Trophoblast cell (in vitro differentiated cells and primary cell): Measurements from ENCODE around the gene PGAM2.

Source experiments
- DNase-seq, 2 donors: peaks; one replicate each; pipeline ENCODE4 v3.0.0-alpha.2; 2016
- H2AFZ ChIP-seq: 2 replicates; pipeline ENCODE4 v1.6.1; 2013; ENCODE audit warnings: low read length, moderate library complexity, mild to moderate bottlenecking; ENCODE audit not compliant: insufficient read depth, poor library complexity
- H2AK5ac ChIP-seq: 2 replicates; pipeline ENCODE4 v1.6.1; 2013; ENCODE audit warnings: mild to moderate bottlenecking, low read length
- H2BK120ac ChIP-seq: 2 replicates; pipeline ENCODE4 v1.6.1; 2013; ENCODE audit warnings: low read length, mild to moderate bottlenecking, moderate library complexity; ENCODE audit not compliant: insufficient read depth, poor library complexity
- H2BK12ac ChIP-seq: 2 replicates; pipeline ENCODE4 v1.6.1; 2013; ENCODE audit warnings: mild to moderate bottlenecking, low read length, moderate library complexity
- H2BK5ac ChIP-seq: 2 replicates; pipeline ENCODE4 v1.6.1; 2013; ENCODE audit warnings: low read length, low read depth, moderate library complexity, mild to moderate bottlenecking; ENCODE audit not compliant: poor library complexity
- H3K14ac ChIP-seq: 2 replicates; pipeline ENCODE4 v1.6.1; 2013; ENCODE audit warnings: mild to moderate bottlenecking, low read length
- H3K18ac ChIP-seq: 2 replicates; pipeline ENCODE4 v1.6.1; 2013; ENCODE audit warnings: mild to moderate bottlenecking, low read length
- H3K23ac ChIP-seq: 2 replicates; pipeline ENCODE4 v1.6.1; 2013; ENCODE audit warnings: low read length
- H3K27ac ChIP-seq: 2 replicates; pipeline ENCODE4 v1.5.1; 2013; ENCODE audit warnings: low read depth, mild to moderate bottlenecking, inconsistent platforms, low read length, moderate library complexity
- H3K27me3 ChIP-seq: 2 replicates; pipeline ENCODE4 v1.6.1; 2013; ENCODE audit warnings: inconsistent platforms, mild to moderate bottlenecking, low read length, moderate library complexity; ENCODE audit not compliant: insufficient read depth
- H3K36me3 ChIP-seq, 2 experiments: 1 replicate in 1 of 2; 2 replicates in 1 of 2; pipeline ENCODE4 v1.6.1; 2013; ENCODE audit warnings: low read length in 2 of 2, mild to moderate bottlenecking in 2 of 2, moderate library complexity in 1 of 2; ENCODE audit not compliant: insufficient read depth in 2 of 2, control insufficient read depth in 1 of 2
- H3K4ac ChIP-seq: 2 replicates; pipeline ENCODE4 v1.6.1; 2013; ENCODE audit warnings: low read depth, mild to moderate bottlenecking, low read length, moderate library complexity
- H3K4me1 ChIP-seq, 2 experiments: 1 replicate in 1 of 2; 2 replicates in 1 of 2; pipeline ENCODE4 v1.6.1; 2013; ENCODE audit warnings: low read length in 2 of 2, mild to moderate bottlenecking in 2 of 2, moderate library complexity in 1 of 2; ENCODE audit not compliant: insufficient read depth in 2 of 2, control insufficient read depth in 1 of 2
- H3K4me2 ChIP-seq: 2 replicates; pipeline ENCODE4 v1.6.1; 2013; ENCODE audit warnings: inconsistent platforms, mild to moderate bottlenecking, low read length, moderate library complexity
- H3K4me3 ChIP-seq: 2 replicates; pipeline ENCODE4 v1.5.1; 2013; ENCODE audit warnings: mild to moderate bottlenecking, low read depth, low read length, inconsistent platforms
- H3K79me1 ChIP-seq: one replicate; pipeline ENCODE4 v1.6.1; 2013; ENCODE audit warnings: low read length
- H3K79me2 ChIP-seq: 2 replicates; pipeline ENCODE4 v1.6.1; 2013; ENCODE audit warnings: low read length, mild to moderate bottlenecking; ENCODE audit not compliant: control insufficient read depth, insufficient read depth, poor library complexity
- H3K9ac ChIP-seq: 2 replicates; pipeline ENCODE4 v1.6.1; 2013; ENCODE audit warnings: mild to moderate bottlenecking, low read length
- H3K9me3 ChIP-seq: 2 replicates; pipeline ENCODE4 v1.6.1; 2013; ENCODE audit warnings: low read depth, mild to moderate bottlenecking, control low read depth, inconsistent platforms, low read length; ENCODE audit not compliant: insufficient read depth
- H4K12ac ChIP-seq: 2 replicates; pipeline ENCODE4 v1.6.1; 2013; ENCODE audit warnings: low read depth, mild to moderate bottlenecking, low read length, moderate library complexity
- H4K8ac ChIP-seq: 2 replicates; pipeline ENCODE4 v1.6.1; 2013; ENCODE audit warnings: low read depth, mild to moderate bottlenecking, low read length, moderate library complexity
- H4K91ac ChIP-seq: one replicate; pipeline ENCODE4 v1.6.1; 2013; ENCODE audit warnings: low read depth, mild to moderate bottlenecking, low read length, moderate library complexity
- WGBS: extraction: QIAGEN DNeasy Blood & Tissue Kit; methylation state at CpG from one replicate; pipeline ENCODE4 v1.1.7; 2013; ENCODE audit warnings: missing lambda C conversion rate; ENCODE audit not compliant: insufficient read length, insufficient coverage; ENCODE audit errors: extremely low coverage; 5-methylcytosine and 5-hydroxymethylcytosine counted together

The PGAM2 gene

DNA sequence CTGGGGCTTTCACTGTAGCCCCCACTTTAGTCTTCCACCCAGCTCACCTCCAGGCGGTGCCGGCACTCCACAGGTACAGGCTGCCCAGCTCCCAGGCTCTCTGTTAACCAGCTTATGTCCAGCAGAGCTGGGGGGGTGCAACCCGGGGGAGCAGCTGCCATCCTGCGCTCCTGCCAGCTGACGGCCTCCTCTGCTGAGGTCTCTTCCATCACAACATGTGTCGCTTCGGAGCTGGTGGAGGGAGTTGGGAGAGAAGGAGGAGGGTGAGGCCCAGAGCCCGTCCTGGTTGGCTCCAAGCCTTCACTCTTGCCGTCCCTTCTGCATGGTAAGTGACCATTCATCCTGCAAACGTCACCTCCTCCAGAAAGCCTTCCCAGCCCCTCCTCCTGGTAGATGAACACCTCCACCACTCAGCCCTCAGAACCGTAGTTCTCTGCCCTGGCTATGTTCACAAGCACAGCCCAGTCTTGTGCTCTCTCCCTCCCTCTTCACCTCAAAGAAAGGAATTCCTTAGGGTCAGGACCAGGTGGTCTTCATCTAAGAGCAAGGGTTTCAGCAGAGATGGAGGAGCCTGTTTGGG is 15.4 kb upstream of the PGAM2 start:
- H3K27me3 ChIP-seq: no peaks in the 10 kb centered on the region
- H3K79me2 ChIP-seq: peaks cover 3% of the 10 kb centered on the region
- H3K23ac ChIP-seq: no peak overlapping the region
- no peak overlapping the region for H3K9ac ChIP-seq
- H4K8ac ChIP-seq: no peak overlapping the region
- peaks cover 42 to 47% of the 10 kb centered on the region in 2 experiments for H3K36me3 ChIP-seq
- H3K27ac ChIP-seq: no peak overlapping the region
- no peak overlapping the region for H2BK12ac ChIP-seq
- no peak overlapping the region for H3K18ac ChIP-seq
- no peak overlapping the region for H3K4me2 ChIP-seq
- H3K9me3 ChIP-seq: no peaks in the 10 kb centered on the region
- H3K4me3 ChIP-seq: no peak overlapping the region
- no peak overlapping the region for H3K4ac ChIP-seq
- no peak overlapping the region for H2AFZ ChIP-seq
- no peak overlapping the region for H4K91ac ChIP-seq
- H3K4me1 ChIP-seq: no peaks in the 10 kb centered on the region
- H4K12ac ChIP-seq: no peak overlapping the region
- WGBS: no CpG with 5 or more reads among the region's 11 CpGs
- no peak overlapping the region for H2BK120ac ChIP-seq
- H3K79me1 ChIP-seq: peaks cover 7% of the 10 kb centered on the region
- H3K14ac ChIP-seq: no peak overlapping the region
- DNase-seq: no peak
- no peak overlapping the region for H2BK5ac ChIP-seq
- no peak overlapping the region for H2AK5ac ChIP-seq

DNA sequence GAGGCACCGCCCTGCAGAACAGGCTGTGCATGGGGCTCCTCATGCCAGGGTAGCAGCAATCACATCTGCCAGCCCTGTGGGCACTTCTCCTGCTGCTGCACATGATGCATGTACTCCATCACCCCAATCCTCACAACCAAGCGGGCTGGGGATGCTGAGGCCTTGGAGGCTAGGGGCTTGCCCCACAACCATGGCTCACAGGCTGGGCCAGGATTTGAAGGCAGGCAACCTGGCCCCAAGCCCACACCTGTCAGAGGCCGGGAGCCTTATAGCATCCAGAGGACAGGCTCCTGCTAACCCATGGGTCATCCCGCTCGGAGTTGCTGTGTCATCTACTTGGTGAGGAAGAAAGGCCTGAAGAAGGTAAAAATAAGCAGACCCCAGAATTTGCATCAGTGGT is 14.8 kb upstream of the PGAM2 start:
- Histone ChIP-seq H2AK5ac (no peak overlapping the region), H3K79me2 (peaks cover 3% of the 10 kb centered on the region), H3K27ac (no peak overlapping the region), H3K36me3 (peaks cover 46 to 49% of the 10 kb centered on the region in 2 experiments), H3K27me3 (no peaks in the 10 kb centered on the region), H3K18ac (no peak overlapping the region), H3K23ac (no peak overlapping the region), H2BK120ac (no peak overlapping the region), H2BK12ac (no peak overlapping the region), H3K9me3 (no peaks in the 10 kb centered on the region), H3K79me1 (peaks cover 7% of the 10 kb centered on the region), H2BK5ac (no peak overlapping the region), H3K4me1 (no peaks in the 10 kb centered on the region), H3K4ac (no peak overlapping the region), H3K4me2 (no peak overlapping the region), H4K91ac (no peak overlapping the region), H3K14ac (no peak overlapping the region), H3K4me3 (no peak overlapping the region), H2AFZ (no peak overlapping the region), H4K12ac (no peak overlapping the region), H3K9ac (no peak overlapping the region), H4K8ac (no peak overlapping the region)
- no CpG with 5 or more reads among the region's 5 CpGs for WGBS
- no peak for DNase-seq

DNA sequence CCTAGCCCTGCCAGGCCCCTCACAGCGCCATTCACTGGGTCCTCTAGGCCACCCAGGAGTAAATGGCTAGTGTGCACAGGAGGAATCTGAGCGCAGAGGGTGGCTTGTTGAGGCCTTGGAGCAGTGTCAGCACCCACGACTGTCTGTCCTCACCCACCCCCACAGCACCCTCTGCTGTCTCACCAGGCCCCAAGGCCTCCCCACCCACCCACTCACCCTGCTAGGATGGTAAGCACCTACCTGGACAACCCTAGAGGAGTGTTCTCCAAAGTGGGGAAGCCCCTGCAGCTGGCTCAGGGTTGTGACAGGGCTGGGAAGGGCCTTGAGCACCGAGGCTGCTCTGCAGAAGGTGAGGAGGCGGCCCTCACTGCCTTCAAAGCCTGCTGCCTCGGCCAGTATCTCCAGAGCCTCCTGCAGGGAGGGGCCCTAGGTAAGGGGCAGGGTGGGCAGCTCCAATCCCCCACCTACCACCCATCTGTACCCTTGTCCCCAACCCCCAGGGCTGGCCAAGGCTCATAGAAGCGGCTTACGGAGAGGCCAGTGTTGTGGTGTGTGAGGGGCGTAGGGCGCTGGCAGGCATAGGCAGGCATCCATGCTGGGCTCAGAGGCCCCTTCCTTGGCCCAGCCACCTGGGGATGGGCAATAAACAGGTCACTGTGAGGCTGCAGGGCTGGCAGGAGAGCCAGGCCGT is 14.1 kb upstream of the PGAM2 start:
- DNase-seq: no peak
- no peak overlapping the region for H2BK5ac ChIP-seq
- no peak overlapping the region for H3K14ac ChIP-seq
- H2BK120ac ChIP-seq: no peak overlapping the region
- WGBS: no CpG with 5 or more reads among the region's 11 CpGs
- no peaks in the 10 kb centered on the region for H3K27me3 ChIP-seq
- no peak overlapping the region for H2AFZ ChIP-seq
- H3K4me2 ChIP-seq: no peak overlapping the region
- H3K79me2 ChIP-seq: peaks cover 3% of the 10 kb centered on the region
- no peaks in the 10 kb centered on the region for H3K9me3 ChIP-seq
- H3K9ac ChIP-seq: no peak overlapping the region
- no peak overlapping the region for H3K27ac ChIP-seq
- H4K12ac ChIP-seq: no peak overlapping the region
- H3K4me3 ChIP-seq: no peak overlapping the region
- H3K36me3 ChIP-seq: peaks cover 46 to 49% of the 10 kb centered on the region in 2 experiments
- no peak overlapping the region for H4K91ac ChIP-seq
- no peak overlapping the region for H3K4ac ChIP-seq
- peaks cover 7% of the 10 kb centered on the region for H3K79me1 ChIP-seq
- no peak overlapping the region for H2BK12ac ChIP-seq
- no peak overlapping the region for H2AK5ac ChIP-seq
- H3K4me1 ChIP-seq: no peaks in the 10 kb centered on the region
- H4K8ac ChIP-seq: no peak overlapping the region
- H3K18ac ChIP-seq: no peak overlapping the region
- H3K23ac ChIP-seq: no peak overlapping the region

DNA sequence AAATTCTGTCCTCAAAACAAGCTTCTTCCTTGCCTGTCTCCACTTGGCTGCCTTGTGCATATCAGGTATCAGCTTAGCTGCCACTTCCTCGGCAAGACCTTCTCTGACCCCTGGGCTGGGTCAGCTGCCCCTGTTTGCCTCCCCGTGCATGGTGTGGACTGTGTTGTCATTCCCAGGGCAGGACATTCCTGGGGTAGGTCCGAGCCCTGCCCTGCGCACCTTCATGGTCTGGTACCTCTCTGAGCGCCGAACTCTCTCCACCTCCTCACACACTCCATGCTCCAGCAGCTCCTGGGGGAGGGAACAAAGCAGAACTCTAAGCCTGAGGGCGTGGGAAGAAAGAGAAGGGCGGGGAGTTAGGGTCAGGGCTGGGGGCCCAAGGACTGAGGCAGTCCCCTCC is 13.2 kb upstream of the PGAM2 start:
- Histone ChIP-seq H3K9me3 (no peaks in the 10 kb centered on the region), H3K4me2 (no peak overlapping the region), H2AK5ac (no peak overlapping the region), H3K23ac (no peak overlapping the region), H4K8ac (no peak overlapping the region), H3K14ac (no peak overlapping the region), H3K4ac (no peak overlapping the region), H2BK120ac (no peak overlapping the region), H2BK5ac (no peak overlapping the region), H3K36me3 (peaks cover 55 to 57% of the 10 kb centered on the region in 2 experiments), H3K4me1 (peaks cover 4 to 9% of the 10 kb centered on the region in 2 experiments), H3K9ac (no peak overlapping the region), H4K12ac (no peak overlapping the region), H3K27me3 (no peaks in the 10 kb centered on the region), H2AFZ (no peak overlapping the region), H3K18ac (no peak overlapping the region), H3K79me1 (peaks cover 12% of the 10 kb centered on the region), H3K4me3 (no peak overlapping the region), H3K27ac (no peak overlapping the region), H4K91ac (no peak overlapping the region), H2BK12ac (no peak overlapping the region), H3K79me2 (peaks cover 3% of the 10 kb centered on the region)
- WGBS: no CpG with 5 or more reads among the region's 8 CpGs
- no peak for DNase-seq
